Neutrophil (primary cell): ENCODE results near the gene PLTP.

Experiments used
- H3K27ac ChIP-seq: fragments of 200-600 bp; sonication (generic); 2 replicates; pipeline ENCODE4 v1.5.1; 2016; ENCODE audit warnings: mild to moderate bottlenecking, moderate library complexity
- H3K27me3 ChIP-seq: fragments of 200-600 bp; sonication (generic); 2 replicates; pipeline ENCODE4 v1.6.0; 2016; ENCODE audit warnings: mild to moderate bottlenecking
- H3K36me3 ChIP-seq: fragments of 200-600 bp; sonication (generic); 2 replicates; pipeline ENCODE4 v1.5.1; 2017
- H3K4me1 ChIP-seq, 2 experiments: fragments of 200-600 bp in 1 of 2; sonication (generic) in 1 of 2; 1 replicate in 1 of 2; 2 replicates in 1 of 2; pipeline versions ENCODE4 v1.5.1 to v1.6.1; 2013 to 2016; ENCODE audit warnings: low read depth in 1 of 2, low read length in 1 of 2, mild to moderate bottlenecking in 1 of 2, moderate library complexity in 1 of 2; ENCODE audit not compliant: control insufficient read depth in 1 of 2, insufficient read depth in 1 of 2
- H3K4me3 ChIP-seq, 2 experiments: fragments of 200-600 bp in 1 of 2; sonication (generic) in 1 of 2; 1 replicate in 1 of 2; 2 replicates in 1 of 2; pipeline ENCODE4 v1.5.1; 2013 to 2016; ENCODE audit warnings: low read depth in 1 of 2, low read length in 1 of 2, mild to moderate bottlenecking in 1 of 2, moderate library complexity in 1 of 2
- H3K9me3 ChIP-seq: fragments of 200-600 bp; sonication (generic); 2 replicates; pipeline ENCODE4 v1.5.1; 2016
- CTCF ChIP-seq: fragments of 200-600 bp; sonication (generic); IDR thresholded peaks from 2 replicates; pipeline ENCODE4 v1.5.1; 2016; ENCODE audit warnings: antibody characterized with exemption

The PLTP gene

GRCh38 chr20:45893831-45894230 is 18.1 kb downstream of the PLTP start:
- no peak for TF ChIP-seq CTCF
- peaks cover 54% of the 10 kb centered on the region for H3K36me3 ChIP-seq
- no peak overlapping the region for H3K4me3 ChIP-seq
- peak overlapping the region; percentile 88 for H3K27ac ChIP-seq
- no peaks in the 10 kb centered on the region for H3K9me3 ChIP-seq
- no peaks in the 10 kb centered on the region for H3K27me3 ChIP-seq
- H3K4me1 ChIP-seq: peaks cover 41 to 46% of the 10 kb centered on the region in 2 experiments

- Histone ChIP-seq H3K9me3 (no peaks in the 10 kb centered on the region), H3K4me1 (peaks cover 41 to 46% of the 10 kb centered on the region in 2 experiments), H3K27ac (peak overlapping the region; percentile 88), H3K36me3 (peaks cover 45% of the 10 kb centered on the region), H3K4me3 (peak overlapping the region; percentile 91 to 94), H3K27me3 (no peaks in the 10 kb centered on the region)
- TF ChIP-seq CTCF: no peak
Observed at GRCh38 chr20:45892828-45893500, 19.0 kb downstream of the PLTP start.

- Histone ChIP-seq H3K4me3 (peak overlapping the region; percentile 91 to 94), H3K36me3 (peaks cover 38% of the 10 kb centered on the region), H3K27me3 (no peaks in the 10 kb centered on the region), H3K27ac (peak overlapping the region; percentile 88), H3K4me1 (peaks cover 41 to 46% of the 10 kb centered on the region in 2 experiments), H3K9me3 (no peaks in the 10 kb centered on the region)
- TF ChIP-seq CTCF: no peak
Observed at GRCh38 chr20:45892049-45892825, 19.7 kb downstream of the PLTP start.

- H3K4me1 ChIP-seq: peaks cover 41 to 46% of the 10 kb centered on the region in 2 experiments
- H3K4me3 ChIP-seq: peak within 1 kb of the TSS; percentile 91 to 94
- no peaks in the 10 kb centered on the region for H3K27me3 ChIP-seq
- no peak for TF ChIP-seq CTCF
- no peaks in the 10 kb centered on the region for H3K9me3 ChIP-seq
- H3K27ac ChIP-seq: peak within 1 kb of the TSS; percentile 88
- H3K36me3 ChIP-seq: peaks cover 36% of the 10 kb centered on the region
Observed at GRCh38 chr20:45890985-45891983, 20.7 kb downstream of the PLTP start, which contains the start of the genes CTSA and NEURL2. CTSA (plus strand) TSS chr20:45891335; CDS start chr20:45891569, 234 bp downstream. NEURL2 (minus strand) TSS chr20:45891208; CDS start chr20:45890991, 217 bp downstream.
